Keratinocyte (primary cell): ENCODE measurements around the gene ANKRD6. TPM values are rescaled to one million over a fixed set of nuclear protein-coding genes. Genes with fewer than 3 reads are reported as not detected.
A peak's percentile ranks its signal among the peaks of the same experiment; 100 is the strongest.

Experiments used
- DNase-seq: peaks from one replicate; pipeline ENCODE4 v3.0.0-alpha.2; 2011; ENCODE audit warnings: low read depth, missing footprints, low spot score
- FAIRE-seq: peaks from 2 replicates; lab custom pipeline; 2011; peaks lifted over from hg19 to GRCh38; lab: Jason Lieb, UNC
- H2AFZ ChIP-seq: 2 replicates; pipeline ENCODE4 v1.6.0; 2012; ENCODE audit warnings: low read length, control low read depth, inconsistent platforms; ENCODE audit not compliant: control insufficient read depth
- H3K27ac ChIP-seq: 2 replicates; pipeline ENCODE4 v1.5.1; 2011; ENCODE audit warnings: low read length; ENCODE audit not compliant: control insufficient read depth, insufficient read depth
- H3K27me3 ChIP-seq: 3 replicates; pipeline ENCODE4 v1.6.0; 2011; ENCODE audit warnings: low read length; ENCODE audit not compliant: control insufficient read depth, insufficient read depth; ENCODE audit errors: extremely low read depth
- H3K36me3 ChIP-seq, 2 experiments: 2 replicates in 1 of 2; 3 replicates in 1 of 2; pipeline ENCODE4 v1.5.1; 2011; ENCODE audit warnings: low read length in 2 of 2, mild to moderate bottlenecking in 1 of 2; ENCODE audit not compliant: control insufficient read depth in 2 of 2, insufficient read depth in 2 of 2; ENCODE audit errors: extremely low read depth in 1 of 2
- H3K4me1 ChIP-seq: 3 replicates; pipeline ENCODE4 v1.5.1; 2011; ENCODE audit warnings: low read length; ENCODE audit not compliant: control insufficient read depth, insufficient read depth; ENCODE audit errors: extremely low read depth
- H3K4me2 ChIP-seq: 3 replicates; pipeline ENCODE4 v1.6.0; 2011; ENCODE audit warnings: low read depth, low read length; ENCODE audit not compliant: control insufficient read depth, insufficient read depth; ENCODE audit errors: extremely low read depth
- H3K4me3 ChIP-seq, 3 experiments: fragments of 200-600 bp in 1 of 3; sonication (generic) in 1 of 3; 2 replicates in 2 of 3; 3 replicates in 1 of 3; pipeline ENCODE4 v1.5.1; 2011 to 2016; ENCODE audit warnings: low read length in 3 of 3, mild to moderate bottlenecking in 3 of 3, control low read depth in 2 of 3, inconsistent platforms in 1 of 3, low read depth in 1 of 3, mixed read lengths in 1 of 3, mixed run types in 1 of 3, moderate library complexity in 1 of 3; ENCODE audit not compliant: control insufficient read depth in 2 of 3, insufficient read depth in 2 of 3; ENCODE audit errors: extremely low read depth in 1 of 3
- H3K79me2 ChIP-seq: 2 replicates; pipeline ENCODE4 v1.6.0; 2012; ENCODE audit warnings: low read length; ENCODE audit not compliant: control insufficient read depth, insufficient read depth
- H3K9ac ChIP-seq: 3 replicates; pipeline ENCODE4 v1.6.0; 2011; ENCODE audit warnings: low read length; ENCODE audit not compliant: control insufficient read depth, insufficient read depth; ENCODE audit errors: extremely low read depth
- H3K9me1 ChIP-seq: 3 replicates; pipeline ENCODE4 v1.6.0; 2011; ENCODE audit warnings: low read length; ENCODE audit not compliant: control insufficient read depth, insufficient read depth; ENCODE audit errors: extremely low read depth
- H3K9me3 ChIP-seq: 2 replicates; pipeline ENCODE4 v1.5.1; 2012; ENCODE audit warnings: low read depth, low read length; ENCODE audit not compliant: control insufficient read depth
- H4K20me1 ChIP-seq: 3 replicates; pipeline ENCODE4 v1.6.0; 2011; ENCODE audit warnings: low read length; ENCODE audit not compliant: control insufficient read depth, insufficient read depth; ENCODE audit errors: extremely low read depth
- EZH2 ChIP-seq: IDR thresholded peaks from one replicate; pipeline ENCODE4 v1.6.1; 2012; ENCODE audit warnings: inconsistent platforms, mild to moderate bottlenecking, low read length, moderate library complexity
- dilution Hi-C: fragments of 300-500 bp; cut with MboI; formaldehyde crosslinking; loops from one replicate; pipeline ENCODE4 v1.7.0; 2020; ENCODE audit warnings: low sequenced_read_pairs; ENCODE audit not compliant: extremely low pct_ligation_motif_present
- polyA plus RNA-seq, 5 experiments: library from polyadenylated mRNA; depleted of rRNA in 3 of 5; stranded (reverse) in 3 of 5; stranded (forward) in 1 of 5; unstranded in 1 of 5; fragments of >200 nt; gene quantifications; 1 replicate in 1 of 5; 2 replicates in 3 of 5; 3 replicates in 1 of 5; pipeline versions ENCODE4 v1.2.1 to v1.2.3, GENCODE V29; 2011 to 2012; ENCODE audit warnings: missing spikeins in 2 of 5, low read depth in 1 of 5, low replicate concordance in 1 of 5
- TF ChIP-seq, protein P1 (sequence below), 3 experiments: IDR thresholded peaks in 1 of 3; conservative IDR thresholded peaks in 1 of 3; optimal IDR thresholded peaks in 1 of 3; 2 replicates in 2 of 3; 3 replicates in 1 of 3; pipeline versions ENCODE3 to v1.5.1; 2011; ENCODE audit warnings: low read length in 3 of 3, mild to moderate bottlenecking in 3 of 3, moderate library complexity in 2 of 3, control low read depth in 1 of 3, inconsistent platforms in 1 of 3; ENCODE audit not compliant: insufficient read depth in 2 of 3; ENCODE audit errors: extremely low read depth in 1 of 3

Gene ANKRD6
- polyA plus RNA-seq, 1 donor (not counting 4 experiments of a cell fraction or from before 2014, with no cell fraction given): 5.7 TPM

DNA sequence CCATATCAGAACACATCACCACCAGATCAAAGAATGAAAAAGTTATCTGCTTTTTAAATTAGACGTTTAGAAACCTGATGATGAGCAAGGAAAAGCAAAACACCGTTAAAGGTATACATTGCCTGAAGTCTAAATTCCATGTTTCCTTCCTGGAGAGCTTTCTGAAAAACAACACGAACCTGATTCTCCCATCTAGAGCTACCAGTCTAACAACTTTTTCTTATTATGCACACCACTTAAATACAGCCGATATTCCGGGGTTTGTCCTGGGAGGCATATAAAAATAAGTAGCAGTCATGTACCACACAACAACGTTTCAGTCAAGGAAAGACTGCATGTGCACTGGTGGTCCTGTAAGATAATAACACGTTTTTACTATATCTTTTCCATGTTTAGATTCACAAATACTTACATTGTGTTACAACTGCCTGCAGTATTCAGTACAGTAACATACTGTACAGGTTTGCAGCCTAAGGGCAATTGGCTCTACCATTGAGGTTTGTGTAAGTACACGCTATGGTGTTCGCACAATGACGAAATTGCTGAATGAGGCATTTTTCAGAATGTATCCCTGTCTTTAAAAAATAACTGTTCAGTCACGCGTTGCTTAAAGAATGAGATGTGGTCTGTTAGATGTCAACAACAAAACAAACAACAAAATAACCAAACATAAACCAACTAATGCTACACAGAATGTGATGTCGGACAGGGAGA is 224.7 kb downstream of the ANKRD6 start:
- H3K27ac ChIP-seq: no peak overlapping the region
- H2AFZ ChIP-seq: no peak overlapping the region
- no peaks in the 10 kb centered on the region for H3K27me3 ChIP-seq
- TF ChIP-seq, protein P1, sequence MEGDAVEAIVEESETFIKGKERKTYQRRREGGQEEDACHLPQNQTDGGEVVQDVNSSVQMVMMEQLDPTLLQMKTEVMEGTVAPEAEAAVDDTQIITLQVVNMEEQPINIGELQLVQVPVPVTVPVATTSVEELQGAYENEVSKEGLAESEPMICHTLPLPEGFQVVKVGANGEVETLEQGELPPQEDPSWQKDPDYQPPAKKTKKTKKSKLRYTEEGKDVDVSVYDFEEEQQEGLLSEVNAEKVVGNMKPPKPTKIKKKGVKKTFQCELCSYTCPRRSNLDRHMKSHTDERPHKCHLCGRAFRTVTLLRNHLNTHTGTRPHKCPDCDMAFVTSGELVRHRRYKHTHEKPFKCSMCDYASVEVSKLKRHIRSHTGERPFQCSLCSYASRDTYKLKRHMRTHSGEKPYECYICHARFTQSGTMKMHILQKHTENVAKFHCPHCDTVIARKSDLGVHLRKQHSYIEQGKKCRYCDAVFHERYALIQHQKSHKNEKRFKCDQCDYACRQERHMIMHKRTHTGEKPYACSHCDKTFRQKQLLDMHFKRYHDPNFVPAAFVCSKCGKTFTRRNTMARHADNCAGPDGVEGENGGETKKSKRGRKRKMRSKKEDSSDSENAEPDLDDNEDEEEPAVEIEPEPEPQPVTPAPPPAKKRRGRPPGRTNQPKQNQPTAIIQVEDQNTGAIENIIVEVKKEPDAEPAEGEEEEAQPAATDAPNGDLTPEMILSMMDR (optimal IDR thresholded peaks at IDR 0.05 in 1 of 3, IDR thresholded peaks at IDR 0.05 in 1 of 3, conservative IDR thresholded peaks at IDR 0.05 in 1 of 3; ENCODE audit: extremely low read depth in 1 of 3, insufficient read depth in 2 of 3, low read length in 3 of 3): no peak
- TF ChIP-seq EZH2: no peak
- H3K36me3 ChIP-seq: peaks cover 15 to 40% of the 10 kb centered on the region in 2 experiments
- H3K9me1 ChIP-seq: no peaks in the 10 kb centered on the region
- no peaks in the 10 kb centered on the region for H4K20me1 ChIP-seq
- DNase-seq: no peak
- no peak overlapping the region for H3K9ac ChIP-seq
- dilution Hi-C loops: no loop called here
- H3K9me3 ChIP-seq: no peaks in the 10 kb centered on the region
- H3K79me2 ChIP-seq: no peaks in the 10 kb centered on the region
- H3K4me1 ChIP-seq: peaks cover 7% of the 10 kb centered on the region
- no peak overlapping the region for H3K4me3 ChIP-seq
- peak; percentile 41 for FAIRE-seq
- no peak overlapping the region for H3K4me2 ChIP-seq

DNA sequence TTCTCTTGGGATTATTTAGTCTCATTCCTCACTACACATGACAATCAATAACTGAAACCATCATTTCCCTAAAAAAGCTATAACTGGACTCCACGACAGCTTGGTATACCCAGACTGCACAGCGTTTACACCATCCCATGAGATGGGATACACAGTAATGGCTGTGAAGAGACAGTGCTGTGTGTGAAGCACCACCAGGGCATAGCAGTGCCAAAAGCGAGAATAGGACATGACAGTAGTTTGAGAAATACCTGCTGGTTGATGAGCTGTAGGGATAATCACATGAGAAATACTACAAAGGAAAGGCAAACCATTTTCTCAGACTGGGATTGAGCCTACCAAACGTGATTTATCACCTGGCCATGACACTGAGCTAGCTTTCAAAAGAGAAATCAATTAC is 228.0 kb downstream of the ANKRD6 start:
- no peak overlapping the region for H3K4me2 ChIP-seq
- FAIRE-seq (no peak), DNase-seq (no peak)
- H2AFZ ChIP-seq: no peak overlapping the region
- no peaks in the 10 kb centered on the region for H3K9me3 ChIP-seq
- H3K27ac ChIP-seq: no peak overlapping the region
- TF ChIP-seq EZH2: no peak
- TF ChIP-seq, protein P1 (optimal IDR thresholded peaks at IDR 0.05 in 1 of 3, IDR thresholded peaks at IDR 0.05 in 1 of 3, conservative IDR thresholded peaks at IDR 0.05 in 1 of 3; ENCODE audit: extremely low read depth in 1 of 3, insufficient read depth in 2 of 3, low read length in 3 of 3): no peak
- no peaks in the 10 kb centered on the region for H3K9me1 ChIP-seq
- no peaks in the 10 kb centered on the region for H3K79me2 ChIP-seq
- peaks cover 2% of the 10 kb centered on the region for H3K4me1 ChIP-seq
- H3K4me3 ChIP-seq: no peak overlapping the region
- H3K36me3 ChIP-seq: peaks cover 17 to 46% of the 10 kb centered on the region in 2 experiments
- dilution Hi-C loops: no loop called here
- no peaks in the 10 kb centered on the region for H4K20me1 ChIP-seq
- H3K27me3 ChIP-seq: no peaks in the 10 kb centered on the region
- H3K9ac ChIP-seq: no peak overlapping the region
